NCI-H510A (cell line): ENCODE data around the gene SFT2D3.
"Not testable (repeated sequence)": the region's sequence is repeated elsewhere in the genome, so short reads cannot be mapped to it uniquely, and the experiment has no call there.

Experiments used
- DNase-seq: peaks from one replicate; lab custom pipeline; 2025; lab: John Stamatoyannopoulos, UW

The SFT2D3 gene

DNA sequence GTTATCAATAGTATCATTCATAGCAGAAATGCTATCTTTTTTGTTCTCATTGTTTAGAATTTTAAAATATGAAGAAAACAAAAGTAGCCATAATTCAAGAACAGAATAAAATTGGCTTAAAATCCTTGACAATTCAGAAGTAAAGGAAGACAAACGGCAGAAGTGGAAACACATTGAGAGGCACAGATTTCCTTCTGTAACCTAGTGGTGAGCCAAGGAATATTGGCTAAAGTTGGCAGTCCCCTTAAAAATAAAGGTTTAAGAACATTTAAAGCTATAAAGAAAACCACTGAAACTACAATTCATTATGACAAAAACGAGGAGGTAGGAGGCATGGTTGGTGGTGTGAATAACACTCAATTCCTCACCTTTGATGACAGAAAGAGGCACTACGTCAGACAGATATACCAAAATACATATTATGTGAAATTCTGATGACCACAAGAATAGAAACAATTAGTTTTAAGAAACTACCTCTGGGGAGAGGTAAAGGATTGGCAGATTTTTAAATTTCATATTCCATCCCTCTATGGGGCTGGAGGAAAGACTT is 42.3 kb downstream of the SFT2D3 start:
- no peak for DNase-seq

DNA sequence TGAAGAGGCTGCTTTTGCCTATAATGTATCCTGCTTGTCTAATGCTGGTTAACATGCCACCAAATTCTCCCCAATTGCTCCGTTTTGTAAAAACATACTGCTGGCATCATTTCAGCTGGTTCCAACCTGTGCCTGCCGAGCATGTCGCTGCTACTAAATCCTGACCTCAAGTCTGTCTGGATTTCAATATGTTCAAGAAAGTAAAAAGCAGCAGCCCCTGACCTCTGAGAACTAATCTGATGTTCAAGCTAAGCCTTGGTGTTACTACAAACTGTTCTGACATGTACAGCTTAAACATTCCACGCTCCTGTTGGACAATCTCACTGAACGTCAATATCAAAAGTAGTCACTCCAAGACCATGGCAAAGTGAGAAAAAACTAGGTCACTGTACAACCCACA is 46.3 kb downstream of the SFT2D3 start:
- DNase-seq = no peak

- DNase-seq = not testable (repeated sequence)
Measured at GRCh38 chr2:127749537-127749936, 48.2 kb downstream of the SFT2D3 start.

DNA sequence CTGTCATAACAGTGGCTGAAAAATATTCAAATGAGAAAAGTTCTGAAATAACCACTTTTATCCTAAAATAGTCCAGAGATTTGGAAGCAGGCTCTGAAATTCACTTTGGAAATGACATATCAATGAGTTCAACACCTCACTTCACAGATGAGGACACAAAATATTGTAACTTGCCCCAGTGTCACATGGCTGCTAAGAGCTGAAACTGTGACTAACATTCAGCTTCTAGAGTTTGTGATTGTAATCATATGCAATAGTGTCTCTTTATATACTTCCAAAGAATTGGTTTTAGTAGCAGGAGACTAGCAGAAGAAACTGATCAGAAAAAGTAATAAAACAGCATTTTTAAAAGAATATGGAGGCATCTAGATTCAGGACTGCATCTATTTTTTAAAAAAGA is 52.1 kb downstream of the SFT2D3 start:
- no peak for DNase-seq

DNA sequence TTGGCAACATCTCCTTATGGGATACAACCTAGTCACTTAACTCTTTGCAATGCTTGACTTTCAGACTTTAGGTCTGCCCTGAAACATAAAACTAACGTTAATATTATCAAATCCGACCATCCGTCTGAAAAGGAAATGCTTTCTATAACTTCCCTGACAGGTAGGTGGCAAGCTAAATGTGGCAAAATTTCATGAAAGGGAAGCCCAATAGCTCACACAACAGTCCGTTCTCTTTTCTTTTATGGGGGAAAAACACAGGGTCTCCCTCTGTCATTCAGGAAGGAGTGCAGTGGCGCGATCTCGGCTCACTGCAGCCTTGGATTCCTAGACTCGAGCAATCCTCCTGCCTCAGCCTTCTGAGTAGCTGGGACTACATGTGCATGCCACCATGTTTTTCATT is 52.9 kb downstream of the SFT2D3 start:
- no peak for DNase-seq
